HFFc6 (cell line): Measurements from ENCODE around the gene TMEM106A. TPM values are rescaled to one million over a fixed set of nuclear protein-coding genes. Genes with fewer than 3 reads are reported as not detected.

Experiments
- DNase-seq: peaks from one replicate; pipeline ENCODE4 v3.0.0-alpha.2; 2018
- H3K27ac Mint-ChIP-seq: 2 replicates; pipeline ENCODE4 v1.8.0; 2020; ENCODE audit warnings: mild to moderate bottlenecking, mixed read lengths
- H3K27me3 Mint-ChIP-seq: 2 replicates; pipeline ENCODE4 v1.8.0; 2021; ENCODE audit warnings: mild to moderate bottlenecking, moderate library complexity, mixed read lengths; ENCODE audit not compliant: insufficient read depth
- H3K36me3 Mint-ChIP-seq: 2 replicates; pipeline ENCODE4 v1.8.0; 2021; ENCODE audit warnings: low read depth, mixed read lengths
- H3K4me1 Mint-ChIP-seq: 2 replicates; pipeline ENCODE4 v1.8.0; 2020; ENCODE audit warnings: low read depth, mixed read lengths
- H3K4me3 Mint-ChIP-seq: 2 replicates; pipeline ENCODE4 v1.8.0; 2020; ENCODE audit warnings: mild to moderate bottlenecking, moderate library complexity, mixed read lengths
- H3K9me3 Mint-ChIP-seq: 2 replicates; pipeline ENCODE4 v1.8.0; 2020; ENCODE audit warnings: mild to moderate bottlenecking, mixed read lengths
- total RNA-seq, 6 experiments: library from RNA; stranded (reverse); fragmentation: NEBNext Ultra II Directional; extraction: Animal tissue kit (Norgen Biotek cat#: 25700); gene quantifications; 2 replicates in 1 of 6; 3 replicates in 5 of 6; pipeline ENCODE4 v1.2.3, GENCODE V29; 2021
- TF ChIP-seq, protein P1 (sequence below): fragments of 200-600 bp; sonication (generic); IDR thresholded peaks from 2 replicates; pipeline ENCODE4 v1.5.0; 2021; ENCODE audit warnings: antibody characterized with exemption, mild to moderate bottlenecking

The TMEM106A gene
- total RNA-seq, 6 experiments from 2014 or later = 12.0 to 17.5 (median 15.5) TPM

DNA sequence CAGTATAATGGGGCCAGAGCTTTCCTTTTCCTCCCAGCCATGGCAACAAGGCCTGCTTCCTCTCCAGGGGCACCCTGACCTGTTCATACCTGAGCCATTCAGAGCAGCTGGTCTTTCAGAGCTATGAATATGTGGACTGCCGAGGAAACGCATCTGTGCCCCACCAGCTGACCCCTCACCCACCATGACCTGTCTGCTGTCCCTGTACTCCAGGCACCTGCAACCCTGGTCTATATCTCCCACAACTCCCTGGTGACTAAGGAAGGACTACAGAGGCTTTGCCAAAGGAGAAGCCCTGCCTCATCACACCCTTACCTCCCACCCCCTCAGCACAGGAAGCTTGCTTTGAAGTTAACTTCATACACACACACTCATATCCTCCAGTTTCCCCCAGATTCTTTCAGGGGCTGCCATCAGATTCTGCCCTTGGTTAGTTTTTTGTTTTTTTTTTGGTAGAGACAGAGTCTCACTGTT is 6.0 kb downstream of the TMEM106A start:
- Mint-ChIP-seq H3K4me1 (peaks cover 15% of the 10 kb centered on the region), H3K27me3 (no peaks in the 10 kb centered on the region; the same call in 1 of the 2 replicates)
- DNase-seq = no peak

DNA sequence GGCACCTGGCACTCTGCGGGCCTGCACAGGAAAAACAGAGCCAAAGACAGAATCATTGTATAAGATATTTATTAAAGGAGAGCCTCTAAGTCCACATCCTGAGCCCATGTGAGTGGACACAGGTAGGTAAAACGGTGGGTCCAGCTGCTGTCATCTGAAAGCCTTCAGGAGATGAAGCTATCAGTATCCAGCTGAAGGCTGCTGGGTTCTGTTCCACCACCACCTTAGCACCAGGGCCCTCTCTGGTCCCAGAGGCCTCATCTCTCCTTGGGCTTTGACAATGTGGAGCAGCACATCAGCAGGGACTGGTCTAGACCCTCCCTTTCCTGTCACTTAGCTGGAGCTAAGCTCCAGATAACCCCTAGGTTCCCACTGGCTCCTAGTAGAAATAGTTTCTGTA is 7.3 kb downstream of the TMEM106A start:
- TF ChIP-seq, protein P1, sequence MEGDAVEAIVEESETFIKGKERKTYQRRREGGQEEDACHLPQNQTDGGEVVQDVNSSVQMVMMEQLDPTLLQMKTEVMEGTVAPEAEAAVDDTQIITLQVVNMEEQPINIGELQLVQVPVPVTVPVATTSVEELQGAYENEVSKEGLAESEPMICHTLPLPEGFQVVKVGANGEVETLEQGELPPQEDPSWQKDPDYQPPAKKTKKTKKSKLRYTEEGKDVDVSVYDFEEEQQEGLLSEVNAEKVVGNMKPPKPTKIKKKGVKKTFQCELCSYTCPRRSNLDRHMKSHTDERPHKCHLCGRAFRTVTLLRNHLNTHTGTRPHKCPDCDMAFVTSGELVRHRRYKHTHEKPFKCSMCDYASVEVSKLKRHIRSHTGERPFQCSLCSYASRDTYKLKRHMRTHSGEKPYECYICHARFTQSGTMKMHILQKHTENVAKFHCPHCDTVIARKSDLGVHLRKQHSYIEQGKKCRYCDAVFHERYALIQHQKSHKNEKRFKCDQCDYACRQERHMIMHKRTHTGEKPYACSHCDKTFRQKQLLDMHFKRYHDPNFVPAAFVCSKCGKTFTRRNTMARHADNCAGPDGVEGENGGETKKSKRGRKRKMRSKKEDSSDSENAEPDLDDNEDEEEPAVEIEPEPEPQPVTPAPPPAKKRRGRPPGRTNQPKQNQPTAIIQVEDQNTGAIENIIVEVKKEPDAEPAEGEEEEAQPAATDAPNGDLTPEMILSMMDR = no peak
- no peak for DNase-seq
- H3K27ac Mint-ChIP-seq = no peak overlapping the region
- no peak overlapping the region for H3K4me3 Mint-ChIP-seq
- H3K27me3 Mint-ChIP-seq = no peaks in the 10 kb centered on the region; the same call in 1 of the 2 replicates
- peaks cover 1% of the 10 kb centered on the region; the same call in 1 of the 2 replicates for H3K4me1 Mint-ChIP-seq
- peaks cover 16% of the 10 kb centered on the region for H3K36me3 Mint-ChIP-seq
- H3K9me3 Mint-ChIP-seq = no peaks in the 10 kb centered on the region

More for the DNA sequence above, 6.0 kb downstream of the TMEM106A start:
- Mint-ChIP-seq H3K4me3 (no peak overlapping the region), H3K36me3 (peaks cover 14% of the 10 kb centered on the region), H3K27ac (peak overlapping the region; percentile 52; the same call in 1 of the 2 replicates), H3K9me3 (no peaks in the 10 kb centered on the region)
- TF ChIP-seq, protein P1 = no peak

DNA sequence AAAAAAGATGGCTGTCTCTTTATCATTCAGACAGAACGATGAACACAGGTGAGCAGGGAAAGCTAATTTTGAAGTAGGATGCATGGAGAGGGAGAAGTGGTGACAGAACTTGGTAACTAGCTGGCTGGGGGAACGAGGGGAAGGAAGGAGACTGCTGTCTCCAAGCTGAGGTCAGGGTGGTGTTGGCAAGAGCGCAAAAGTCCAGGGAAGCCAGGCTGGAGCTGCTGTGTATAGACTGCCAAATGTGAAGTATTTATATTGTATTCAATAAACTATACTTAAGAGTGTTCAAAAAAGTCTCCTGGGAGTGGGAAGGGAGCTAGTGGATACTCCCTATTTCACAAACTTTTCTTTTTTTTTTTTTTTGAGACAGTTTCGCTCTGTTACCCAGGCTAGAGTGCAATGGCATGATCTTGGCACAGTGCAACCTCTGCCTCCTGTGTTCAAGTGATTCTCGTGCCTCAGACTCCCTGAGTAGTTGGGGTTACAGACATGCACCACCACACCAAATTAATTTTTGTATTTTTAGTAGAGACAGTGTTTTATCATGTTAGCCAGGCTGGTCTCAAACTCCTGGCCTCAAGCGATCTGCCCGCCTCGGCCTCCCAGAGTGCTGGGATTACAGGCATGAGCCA is 8.2 kb downstream of the TMEM106A start:
- Mint-ChIP-seq H3K4me1 (no peaks in the 10 kb centered on the region), H3K9me3 (no peaks in the 10 kb centered on the region), H3K27ac (no peak overlapping the region), H3K27me3 (no peaks in the 10 kb centered on the region; the same call in 1 of the 2 replicates), H3K4me3 (no peak overlapping the region), H3K36me3 (peaks cover 22% of the 10 kb centered on the region)
- TF ChIP-seq, protein P1 = no peak
- no peak for DNase-seq

DNA sequence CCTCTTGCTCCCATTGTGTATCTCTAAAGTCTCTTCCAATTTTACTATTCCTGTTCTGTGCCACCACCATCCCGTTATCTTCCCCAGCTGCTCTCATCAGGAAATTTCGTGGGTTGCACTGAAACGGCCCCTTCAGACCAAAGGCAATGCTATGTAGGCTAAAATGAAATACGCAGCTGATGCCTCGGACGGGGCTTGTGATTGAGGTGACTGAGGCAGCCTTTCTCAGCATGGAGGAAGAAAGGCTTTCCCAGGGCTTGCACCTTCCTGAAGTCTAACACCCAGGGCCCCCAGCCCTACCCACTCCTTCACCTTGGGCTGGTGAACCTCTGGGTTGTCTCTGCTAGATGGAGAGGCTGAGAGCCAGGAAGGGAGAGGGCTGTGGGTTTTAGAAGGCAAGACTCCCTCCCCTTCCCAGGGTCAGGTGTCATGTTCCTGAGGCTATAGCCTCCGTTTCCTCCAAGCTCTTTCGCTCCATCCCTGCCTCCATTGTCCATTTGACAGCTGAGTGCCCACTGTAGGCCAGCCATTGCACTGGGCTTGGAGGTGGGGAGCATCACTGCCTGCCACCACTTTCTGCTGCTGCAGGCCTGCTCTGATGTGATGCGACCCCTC is 8.9 kb downstream of the TMEM106A start:
- Mint-ChIP-seq H3K4me1 (no peaks in the 10 kb centered on the region), H3K36me3 (peaks cover 20% of the 10 kb centered on the region), H3K9me3 (no peaks in the 10 kb centered on the region), H3K4me3 (no peak overlapping the region), H3K27ac (no peak overlapping the region), H3K27me3 (no peaks in the 10 kb centered on the region; the same call in 1 of the 2 replicates)
- no peak for DNase-seq
- TF ChIP-seq, protein P1 = no peak

DNA sequence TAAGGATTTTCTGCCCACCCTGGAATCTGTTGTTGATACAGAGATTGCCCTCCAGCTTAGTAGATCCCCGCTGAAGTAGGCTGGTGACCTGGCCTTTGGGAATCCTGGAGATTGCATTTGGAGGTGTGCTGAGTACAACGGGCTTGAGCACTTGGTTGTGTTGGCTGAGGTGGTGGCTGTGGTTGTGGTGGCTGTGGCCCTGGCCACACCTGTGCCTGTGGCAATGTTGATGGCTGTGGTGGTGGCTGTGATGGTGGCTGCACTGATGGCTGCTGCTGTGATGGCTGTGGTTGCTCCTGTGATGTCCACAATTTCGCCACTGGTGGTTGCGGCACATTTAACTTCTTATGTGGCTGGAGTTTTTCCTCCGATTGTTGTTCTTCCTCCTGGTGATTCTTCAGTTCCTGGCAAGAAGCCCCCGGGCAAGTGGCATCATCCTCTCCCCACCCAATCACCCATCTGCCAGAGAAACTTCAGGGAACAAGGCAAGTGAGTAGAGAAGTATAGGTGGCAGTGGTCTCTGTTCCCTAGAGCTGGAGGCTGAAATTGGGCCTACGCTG is 12.6 kb downstream of the TMEM106A start:
- no peak for DNase-seq
- Mint-ChIP-seq H3K36me3 (peaks cover 11% of the 10 kb centered on the region; the same call in 1 of the 2 replicates), H3K27ac (no peak overlapping the region), H3K9me3 (no peaks in the 10 kb centered on the region), H3K27me3 (no peaks in the 10 kb centered on the region), H3K4me1 (no peaks in the 10 kb centered on the region), H3K4me3 (no peak overlapping the region)
- TF ChIP-seq, protein P1 = no peak
